HUES64 (cell line): ENCODE data around the gene USP9Y.

Source experiments
- H3K27ac ChIP-seq: 2 replicates; pipeline ENCODE4 v1.7.0; 2013; ENCODE audit warnings: low read depth, low read length, inconsistent platforms
- H3K27me3 ChIP-seq: 2 replicates; pipeline ENCODE4 v1.6.1; 2013; ENCODE audit warnings: mild to moderate bottlenecking, low read length; ENCODE audit not compliant: insufficient read depth
- H3K36me3 ChIP-seq: 2 replicates; pipeline ENCODE4 v1.6.1; 2013; ENCODE audit warnings: mild to moderate bottlenecking, low read length; ENCODE audit not compliant: insufficient read depth
- H3K4me1 ChIP-seq: 2 replicates; pipeline ENCODE4 v1.6.1; 2013; ENCODE audit warnings: mild to moderate bottlenecking, low read length, moderate library complexity; ENCODE audit not compliant: insufficient read depth
- H3K4me3 ChIP-seq: 2 replicates; pipeline ENCODE4 v1.5.1; 2013; ENCODE audit warnings: mild to moderate bottlenecking, low read length, moderate library complexity
- H3K9ac ChIP-seq: 2 replicates; pipeline ENCODE4 v1.6.1; 2013; ENCODE audit warnings: mild to moderate bottlenecking, low read depth, low read length
- H3K9me3 ChIP-seq: 2 replicates; pipeline ENCODE4 v1.6.1; 2013; ENCODE audit warnings: low read depth, low read length; ENCODE audit not compliant: insufficient read depth
- WGBS: fragments of 150-250, 120-280 bp; methylation state at CpG from one replicate; pipeline ENCODE4 v1.1.7; 2013; ENCODE audit warnings: missing lambda C conversion rate; 5-methylcytosine and 5-hydroxymethylcytosine counted together

Gene USP9Y

DNA sequence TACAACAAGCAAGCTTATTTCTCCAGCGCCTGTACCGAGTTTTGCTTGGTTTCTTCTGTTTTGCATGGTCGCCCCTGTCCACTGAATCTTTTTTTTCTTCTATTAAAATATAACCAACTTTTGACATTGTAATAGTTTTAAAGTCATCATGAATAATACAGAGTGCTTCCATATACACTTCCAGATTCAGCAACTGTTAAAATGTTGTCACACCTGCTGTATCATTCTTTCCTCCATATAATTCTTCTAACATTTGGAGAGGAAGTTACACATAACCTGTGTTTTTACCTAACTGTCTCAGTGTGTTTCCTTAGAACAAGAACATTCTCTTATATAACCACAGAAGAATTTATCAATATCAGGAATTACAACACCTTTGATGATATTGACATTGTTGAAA is 83.5 kb downstream of the USP9Y start:
- no peak overlapping the region for H3K9ac ChIP-seq
- H3K27me3 ChIP-seq: no peaks in the 10 kb centered on the region
- H3K9me3 ChIP-seq: no peaks in the 10 kb centered on the region
- no peak overlapping the region for H3K27ac ChIP-seq
- H3K36me3 ChIP-seq: peaks cover 83% of the 10 kb centered on the region
- no peak overlapping the region for H3K4me3 ChIP-seq
- H3K4me1 ChIP-seq: no peaks in the 10 kb centered on the region
- whole genome bisulfite sequencing: 93% methylated on average over 3 of the region's 3 CpGs

GRCh38 chrY:12793999-12794398 is 93.0 kb downstream of the USP9Y start:
- Histone ChIP-seq H3K27ac (no peak overlapping the region), H3K27me3 (no peaks in the 10 kb centered on the region), H3K4me3 (no peak overlapping the region), H3K4me1 (no peaks in the 10 kb centered on the region), H3K9me3 (no peaks in the 10 kb centered on the region), H3K36me3 (peaks cover 59% of the 10 kb centered on the region), H3K9ac (no peak overlapping the region)
- no CpG with 5 or more reads among the region's 1 CpG for WGBS

GRCh38 chrY:12808046-12808445 is 107.0 kb downstream of the USP9Y start:
- no CpG with 5 or more reads among the region's 1 CpG for WGBS
- H3K4me1 ChIP-seq: peaks cover 23% of the 10 kb centered on the region; the same call in 1 of the 2 replicates
- peaks cover 33% of the 10 kb centered on the region for H3K36me3 ChIP-seq
- no peak overlapping the region for H3K4me3 ChIP-seq
- H3K9ac ChIP-seq: no peak overlapping the region
- no peaks in the 10 kb centered on the region for H3K9me3 ChIP-seq
- no peak overlapping the region for H3K27ac ChIP-seq
- no peaks in the 10 kb centered on the region for H3K27me3 ChIP-seq

- 77% methylated on average over 2 of the region's 3 CpGs for WGBS
- Histone ChIP-seq H3K9me3 (no peaks in the 10 kb centered on the region), H3K27ac (no peak overlapping the region), H3K27me3 (no peaks in the 10 kb centered on the region), H3K4me1 (peaks cover 23% of the 10 kb centered on the region; the same call in 1 of the 2 replicates), H3K4me3 (no peak overlapping the region), H3K9ac (no peak overlapping the region), H3K36me3 (peaks cover 37% of the 10 kb centered on the region)
These were observed 108.0 kb downstream of the USP9Y start for GRCh38 chrY:12809034-12809433.

GRCh38 chrY:12823408-12823807 is 122.4 kb downstream of the USP9Y start:
- Histone ChIP-seq H3K4me3 (no peak overlapping the region), H3K27ac (no peak overlapping the region), H3K4me1 (no peaks in the 10 kb centered on the region), H3K36me3 (peaks cover 21% of the 10 kb centered on the region), H3K9ac (no peak overlapping the region), H3K27me3 (no peaks in the 10 kb centered on the region), H3K9me3 (no peaks in the 10 kb centered on the region)
- 100% methylated on average over 1 of the region's 1 CpG for WGBS

DNA sequence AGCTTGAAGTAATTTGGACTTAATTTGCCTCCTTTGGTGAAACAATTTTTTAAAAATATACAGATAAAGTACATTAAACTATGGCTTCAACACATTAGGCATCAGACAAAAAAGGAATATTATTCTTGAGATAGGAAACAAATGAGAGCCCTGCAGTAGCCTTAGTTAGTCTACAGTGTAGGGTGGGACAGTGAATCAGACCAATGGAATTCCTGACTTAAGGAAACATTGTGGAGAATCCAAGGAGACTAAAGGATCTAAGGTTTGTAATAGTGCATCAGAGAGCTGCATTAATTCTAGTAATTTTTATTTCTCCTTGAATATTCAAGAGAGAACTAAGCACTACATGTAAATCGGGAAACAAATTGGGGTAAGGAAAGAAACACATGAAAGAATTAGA is 125.8 kb downstream of the USP9Y start:
- no peak overlapping the region for H3K4me3 ChIP-seq
- H3K9ac ChIP-seq: no peak overlapping the region
- WGBS: no CpG with 5 or more reads among the region's 1 CpG
- H3K9me3 ChIP-seq: no peaks in the 10 kb centered on the region
- no peaks in the 10 kb centered on the region for H3K27me3 ChIP-seq
- 0 out of 2 replicates have a peak, but pooled peaks cover 7% of the 10 kb centered on the region for H3K36me3 ChIP-seq
- H3K27ac ChIP-seq: no peak overlapping the region
- H3K4me1 ChIP-seq: no peaks in the 10 kb centered on the region

DNA sequence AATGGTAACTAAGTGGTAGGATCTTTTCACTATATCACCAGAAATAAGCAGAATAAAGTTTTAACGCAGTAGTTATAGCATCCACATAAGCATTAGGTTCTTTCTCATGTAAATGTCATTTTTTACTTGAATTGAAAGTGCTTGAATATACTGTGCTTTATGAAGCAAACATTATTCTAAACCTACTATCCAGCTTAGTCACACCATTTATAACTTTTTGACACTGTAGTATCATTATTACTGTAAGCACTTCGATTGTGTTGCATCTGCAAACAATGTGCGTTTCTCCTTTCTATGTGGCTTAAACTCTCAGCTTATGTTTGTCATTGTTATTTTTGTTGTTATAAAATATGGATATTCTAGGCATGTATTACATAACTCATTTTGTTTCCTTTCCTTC is 132.3 kb downstream of the USP9Y start:
- Histone ChIP-seq H3K4me1 (no peaks in the 10 kb centered on the region), H3K27me3 (no peaks in the 10 kb centered on the region), H3K9ac (no peak overlapping the region), H3K36me3 (peaks cover 34% of the 10 kb centered on the region), H3K9me3 (no peaks in the 10 kb centered on the region), H3K4me3 (no peak overlapping the region), H3K27ac (no peak overlapping the region)
- 79% methylated on average over 2 of the region's 3 CpGs for WGBS

DNA sequence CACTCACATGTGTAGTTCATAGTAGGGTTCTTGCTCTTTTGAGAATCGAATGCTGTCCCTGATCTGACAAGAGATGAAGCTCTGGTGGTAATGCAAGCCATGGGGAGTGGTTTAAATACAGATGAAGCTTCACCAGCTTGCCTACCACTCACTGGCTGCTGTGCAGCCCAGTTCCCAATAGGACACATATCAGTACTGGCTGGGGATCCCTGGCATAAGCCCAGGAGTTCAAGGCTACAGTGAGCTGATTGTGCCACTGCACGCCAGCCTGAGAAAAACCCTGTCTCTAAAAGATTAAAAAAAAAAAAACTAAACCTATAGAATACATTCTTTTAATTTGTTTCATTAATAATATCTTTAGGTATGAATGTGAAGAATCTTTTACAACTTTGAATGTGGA is 136.5 kb downstream of the USP9Y start:
- H3K9ac ChIP-seq: no peak overlapping the region
- WGBS: 100% methylated on average over 1 of the region's 2 CpGs

DNA sequence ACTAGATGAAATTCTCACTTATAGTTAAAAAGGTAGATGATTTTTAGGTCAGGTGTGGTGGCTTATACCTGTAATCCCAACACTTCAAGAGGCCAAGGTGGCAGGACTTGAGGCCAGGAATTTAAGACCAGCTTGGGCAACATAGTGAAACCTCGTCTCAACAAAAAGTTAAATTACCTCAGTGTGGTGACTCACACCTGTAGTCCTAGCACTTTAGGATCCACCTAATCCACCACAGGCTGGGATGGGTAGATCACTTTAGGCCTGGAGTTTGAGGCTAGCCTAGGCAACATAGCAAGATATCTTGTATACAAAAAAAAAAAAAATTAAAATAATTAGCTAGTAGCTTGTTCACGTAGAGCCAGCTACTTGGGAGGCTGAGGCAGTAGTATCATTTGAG is 140.3 kb downstream of the USP9Y start:
- WGBS: 94% methylated on average over 2 of the region's 2 CpGs
- Histone ChIP-seq H3K27me3 (no peaks in the 10 kb centered on the region), H3K9ac (no peak overlapping the region), H3K27ac (no peak overlapping the region), H3K4me1 (no peaks in the 10 kb centered on the region), H3K9me3 (no peaks in the 10 kb centered on the region), H3K36me3 (peaks cover 65% of the 10 kb centered on the region), H3K4me3 (no peak overlapping the region)

More for the DNA sequence above, 136.5 kb downstream of the USP9Y start:
- H3K9me3 ChIP-seq: no peaks in the 10 kb centered on the region
- no peaks in the 10 kb centered on the region for H3K4me1 ChIP-seq
- H3K4me3 ChIP-seq: no peak overlapping the region
- no peaks in the 10 kb centered on the region for H3K27me3 ChIP-seq
- H3K27ac ChIP-seq: no peak overlapping the region
- peaks cover 62% of the 10 kb centered on the region for H3K36me3 ChIP-seq

DNA sequence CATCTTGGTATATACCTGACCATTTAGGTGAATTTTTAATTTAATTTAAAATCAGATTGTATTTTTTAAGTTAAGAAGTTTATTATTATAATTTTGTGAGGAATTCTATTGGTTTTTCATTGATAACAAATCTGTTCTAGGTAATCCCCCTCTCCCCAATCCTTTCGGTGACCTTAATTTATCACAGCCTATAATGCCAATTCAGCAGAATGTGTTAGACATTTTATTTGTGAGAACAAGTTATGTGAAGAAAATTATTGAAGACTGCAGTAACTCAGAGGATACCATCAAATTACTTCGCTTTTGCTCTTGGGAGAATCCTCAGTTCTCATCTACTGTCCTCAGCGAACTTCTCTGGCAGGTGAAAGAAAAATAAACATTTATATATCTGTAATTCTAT is 145.8 kb downstream of the USP9Y start:
- no peaks in the 10 kb centered on the region for H3K4me1 ChIP-seq
- no peak overlapping the region for H3K27ac ChIP-seq
- no peak overlapping the region for H3K9ac ChIP-seq
- H3K4me3 ChIP-seq: no peak overlapping the region
- WGBS: 80% methylated on average over 1 of the region's 3 CpGs
- H3K9me3 ChIP-seq: no peaks in the 10 kb centered on the region
- peaks cover 51% of the 10 kb centered on the region for H3K36me3 ChIP-seq
- H3K27me3 ChIP-seq: no peaks in the 10 kb centered on the region

GRCh38 chrY:12855791-12856275 is 154.8 kb downstream of the USP9Y start:
- H3K27ac ChIP-seq: no peak overlapping the region
- no peaks in the 10 kb centered on the region for H3K9me3 ChIP-seq
- H3K4me1 ChIP-seq: no peaks in the 10 kb centered on the region
- no peak overlapping the region for H3K9ac ChIP-seq
- no peak overlapping the region for H3K4me3 ChIP-seq
- H3K27me3 ChIP-seq: no peaks in the 10 kb centered on the region
- H3K36me3 ChIP-seq: peaks cover 64% of the 10 kb centered on the region

DNA sequence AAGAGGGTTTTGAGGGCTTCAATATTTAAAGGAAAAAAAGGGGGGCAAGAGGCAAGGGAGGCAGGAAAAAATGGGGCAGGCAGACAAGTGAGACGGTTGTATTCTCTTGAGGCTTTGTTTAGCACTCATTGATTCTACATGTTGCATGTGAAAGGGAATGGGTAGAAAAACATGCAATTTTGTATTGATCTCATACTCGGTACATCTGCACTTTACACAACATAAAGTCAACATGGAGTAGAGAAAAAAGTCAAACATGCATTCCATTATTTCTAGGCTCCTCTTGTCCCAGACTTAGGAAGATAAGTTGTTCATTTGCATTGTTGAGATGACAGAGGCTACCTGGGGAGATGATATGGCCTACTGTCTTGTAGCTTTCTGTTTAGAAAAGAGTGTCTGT is 166.9 kb downstream of the USP9Y start:
- Histone ChIP-seq H3K27me3 (no peaks in the 10 kb centered on the region), H3K4me1 (no peaks in the 10 kb centered on the region), H3K27ac (no peak overlapping the region), H3K9me3 (no peaks in the 10 kb centered on the region), H3K4me3 (no peak overlapping the region), H3K9ac (no peak overlapping the region), H3K36me3 (no peaks in the 10 kb centered on the region)
- whole genome bisulfite sequencing: 88% methylated on average over 1 of the region's 2 CpGs
